ENCODE data around the gene CPNE9. TPM values are rescaled to one million over a fixed set of nuclear protein-coding genes. Genes with fewer than 3 reads are reported as not detected.

CPNE9 gene
- total RNA-seq, 2 donors from 2014 or later, result not detected

- DNase-seq (peak in 1 of 2 donors; percentile 38), ATAC-seq (peak; percentile 77)
- intact Hi-C loops (cut with DNase I, micrococcal nuclease), result no loop called here
Observed at GRCh38 chr3:9704347-9705322, 1.0 kb downstream of the CPNE9 start.

GRCh38 chr3:9710174-9710739, 6.6 kb downstream of the CPNE9 start:
- intact Hi-C loops (cut with DNase I, micrococcal nuclease), result no loop called here
- no peak for DNase-seq
- ATAC-seq, result no peak

- ATAC-seq (no peak), DNase-seq (no peak)
- intact Hi-C loops (cut with DNase I, micrococcal nuclease), result no loop called here
Observed at GRCh38 chr3:9712415-9712814, 8.8 kb downstream of the CPNE9 start.

- DNase-seq, result no peak
- intact Hi-C loops (cut with DNase I, micrococcal nuclease), result no loop called here
- ATAC-seq, result no peak
Observed at GRCh38 chr3:9713142-9713541, 9.5 kb downstream of the CPNE9 start.

- DNase-seq (peak in 1 of 2 donors; percentile 31), ATAC-seq (peak; percentile 62)
- intact Hi-C loops (cut with DNase I, micrococcal nuclease), result no loop called here
Observed at GRCh38 chr3:9715136-9715535, 11.5 kb downstream of the CPNE9 start.

- peak; percentile 66 to 78 for DNase-seq
- ATAC-seq, result peak; percentile 99
- intact Hi-C loops (cut with DNase I, micrococcal nuclease), result no loop called here
Observed at GRCh38 chr3:9715764-9716437, 12.3 kb downstream of the CPNE9 start.

GRCh38 chr3:9716801-9717555, 13.3 kb downstream of the CPNE9 start:
- intact Hi-C loops (cut with DNase I, micrococcal nuclease), result no loop called here
- DNase-seq (no peak), ATAC-seq (no peak)

GRCh38 chr3:9717563-9717962, 13.9 kb downstream of the CPNE9 start:
- DNase-seq (no peak), ATAC-seq (no peak)
- intact Hi-C loops (cut with DNase I, micrococcal nuclease), result no loop called here

GRCh38 chr3:9718118-9718517, 14.5 kb downstream of the CPNE9 start:
- DNase-seq (no peak), ATAC-seq (no peak)
- intact Hi-C loops (cut with DNase I, micrococcal nuclease), result no loop called here

- ATAC-seq (no peak), DNase-seq (no peak)
- intact Hi-C loops (cut with DNase I, micrococcal nuclease), result no loop called here
Observed at GRCh38 chr3:9721015-9721699, 17.5 kb downstream of the CPNE9 start.

GRCh38 chr3:9721700-9722060, 18.0 kb downstream of the CPNE9 start:
- DNase-seq (no peak), ATAC-seq (no peak)
- intact Hi-C loops (cut with DNase I, micrococcal nuclease), result no loop called here

- intact Hi-C loops (cut with DNase I, micrococcal nuclease), result no loop called here
Observed at GRCh38 chr3:9725775-9726515, 22.3 kb downstream of the CPNE9 start.

GRCh38 chr3:9727041-9727595, 23.5 kb downstream of the CPNE9 start:
- intact Hi-C loops (cut with DNase I, micrococcal nuclease), result no loop called here
- DNase-seq (no peak), ATAC-seq (no peak)

More at GRCh38 chr3:9725775-9726515, 22.3 kb downstream of the CPNE9 start:
- ATAC-seq (no peak), DNase-seq (no peak)

GRCh38 chr3:9727743-9728142, 24.1 kb downstream of the CPNE9 start:
- no peak for DNase-seq
- intact Hi-C loops (cut with DNase I, micrococcal nuclease), result no loop called here
- ATAC-seq, result no peak

- intact Hi-C loops (cut with DNase I, micrococcal nuclease), result no loop called here
- ATAC-seq, result no peak
- no peak for DNase-seq
Observed at GRCh38 chr3:9729419-9729818, 25.8 kb downstream of the CPNE9 start.

- intact Hi-C loops (cut with DNase I, micrococcal nuclease), result no loop called here
- DNase-seq, result no peak
- peak; percentile 66 for ATAC-seq
Observed at GRCh38 chr3:9730657-9731205, 27.1 kb downstream of the CPNE9 start.

Measured in left colon (tissue), 2 donors.